Suppressor macrophage treated with lipopolysaccharide for 1 hour (primary cell): ENCODE results near the gene RTN4RL1.
A peak's percentile ranks its signal among the peaks of the same experiment; 100 is the strongest.

Source experiments
- DNase-seq, 3 donors: peaks; one replicate each; pipeline ENCODE4 v3.0.0-alpha.2; 2020 to 2022

RTN4RL1 gene

GRCh38 chr17:1945621-1946020 is 79.5 kb downstream of the RTN4RL1 start:
- DNase-seq: no peak

- no peak for DNase-seq
Measured at GRCh38 chr17:1943436-1943831, 81.7 kb downstream of the RTN4RL1 start.

GRCh38 chr17:1942666-1943435 is 82.3 kb downstream of the RTN4RL1 start:
- DNase-seq: no peak

- DNase-seq: peak in 1 of 3 donors; percentile 29
Measured at GRCh38 chr17:1942066-1942365, 83.1 kb downstream of the RTN4RL1 start.

- no peak for DNase-seq
Measured at GRCh38 chr17:1941272-1942065, 83.7 kb downstream of the RTN4RL1 start.

- no peak for DNase-seq
Measured at GRCh38 chr17:1940810-1941185, 84.3 kb downstream of the RTN4RL1 start.

GRCh38 chr17:1939981-1940809 is 84.9 kb downstream of the RTN4RL1 start:
- DNase-seq: no peak

- DNase-seq: no peak
Measured at GRCh38 chr17:1937461-1937860, 87.7 kb downstream of the RTN4RL1 start.

GRCh38 chr17:1936766-1937165 is 88.4 kb downstream of the RTN4RL1 start:
- no peak for DNase-seq

GRCh38 chr17:1934901-1935300 is 90.2 kb downstream of the RTN4RL1 start:
- no peak for DNase-seq

GRCh38 chr17:1933875-1934715 is 91.0 kb downstream of the RTN4RL1 start:
- DNase-seq: no peak

GRCh38 chr17:1931844-1932579 is 93.1 kb downstream of the RTN4RL1 start:
- no peak for DNase-seq

- DNase-seq: no peak
Measured at GRCh38 chr17:1930337-1930645, 94.8 kb downstream of the RTN4RL1 start.

- no peak for DNase-seq
Measured at GRCh38 chr17:1928976-1929375, 96.2 kb downstream of the RTN4RL1 start.

GRCh38 chr17:1920948-1921351 is 104.2 kb downstream of the RTN4RL1 start:
- DNase-seq: no peak

- no peak for DNase-seq
Measured at GRCh38 chr17:1919201-1919600, 105.9 kb downstream of the RTN4RL1 start.

GRCh38 chr17:1918346-1919162 is 106.6 kb downstream of the RTN4RL1 start:
- DNase-seq: no peak

- no peak for DNase-seq
Measured at GRCh38 chr17:1916963-1917715, 108.0 kb downstream of the RTN4RL1 start.

GRCh38 chr17:1916316-1916715 is 108.8 kb downstream of the RTN4RL1 start:
- no peak for DNase-seq

- no peak for DNase-seq
Measured at GRCh38 chr17:1915889-1916288, 109.2 kb downstream of the RTN4RL1 start.
